Brain microvascular endothelial cell (primary cell): Measurements from ENCODE around the gene EFHC1.
A peak's percentile ranks its signal among the peaks of the same experiment; 100 is the strongest.

Experiments
- DNase-seq: peaks from one replicate; pipeline ENCODE4 v3.0.0-alpha.2; 2020
- H3K27ac ChIP-seq: fragments of 250-450 bp; sonication (Bioruptor Pico); 2 replicates; pipeline ENCODE4 v1.5.1; 2020; ENCODE audit warnings: mild to moderate bottlenecking, moderate library complexity
- H3K27me3 ChIP-seq: fragments of 250-450 bp; sonication (Bioruptor Pico); replicated peaks from 2 replicates; pipeline ENCODE4 v1.5.1; 2020; ENCODE audit warnings: mild to moderate bottlenecking
- H3K36me3 ChIP-seq: fragments of 250-450 bp; sonication (Bioruptor Pico); replicated peaks from 2 replicates; pipeline ENCODE4 v1.5.1; 2020; ENCODE audit warnings: mild to moderate bottlenecking
- H3K4me3 ChIP-seq: 2 replicates; pipeline ENCODE4 v1.5.1; 2011; ENCODE audit warnings: low read depth, mild to moderate bottlenecking, control low read depth, low read length, moderate library complexity
- in situ Hi-C: cut with HindIII; loops from 2 replicates; pipeline ENCODE4 v1.10.0; 2017; ENCODE audit warnings: low sequenced_read_pairs, low pct_ligation_motif_present
- TF ChIP-seq, protein P1 (sequence below): IDR thresholded peaks from 2 replicates; pipeline ENCODE4 v1.5.1; 2011; ENCODE audit warnings: low read depth, mild to moderate bottlenecking, moderate library complexity, low read length, control low read depth, inconsistent platforms; ENCODE audit errors: missing control alignments

EFHC1 gene

DNA sequence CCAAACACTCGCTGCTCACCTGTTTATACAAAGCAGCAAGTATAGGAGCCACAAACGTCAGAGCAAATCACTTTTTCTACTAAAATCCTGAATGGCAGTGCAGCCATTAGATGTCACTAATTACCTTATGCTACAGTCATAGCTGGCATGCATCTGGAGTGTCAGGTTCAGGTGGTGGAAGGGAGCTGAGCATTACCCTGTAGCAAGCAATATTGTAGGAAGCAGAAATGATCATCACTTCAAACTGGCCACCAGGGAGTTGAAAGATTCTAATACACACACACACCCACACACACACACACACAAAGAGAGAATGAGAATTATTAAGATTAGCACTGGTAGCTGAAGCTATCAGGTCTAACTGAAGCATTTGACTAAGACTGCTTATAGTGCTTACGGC lies 75.8 kb downstream of the EFHC1 start:
- no peak for DNase-seq
- no peak overlapping the region for H3K4me3 ChIP-seq
- no peaks in the 10 kb centered on the region for H3K27me3 ChIP-seq
- H3K27ac ChIP-seq = no peak overlapping the region
- in situ Hi-C loops = no loop called here
- TF ChIP-seq, protein P1, sequence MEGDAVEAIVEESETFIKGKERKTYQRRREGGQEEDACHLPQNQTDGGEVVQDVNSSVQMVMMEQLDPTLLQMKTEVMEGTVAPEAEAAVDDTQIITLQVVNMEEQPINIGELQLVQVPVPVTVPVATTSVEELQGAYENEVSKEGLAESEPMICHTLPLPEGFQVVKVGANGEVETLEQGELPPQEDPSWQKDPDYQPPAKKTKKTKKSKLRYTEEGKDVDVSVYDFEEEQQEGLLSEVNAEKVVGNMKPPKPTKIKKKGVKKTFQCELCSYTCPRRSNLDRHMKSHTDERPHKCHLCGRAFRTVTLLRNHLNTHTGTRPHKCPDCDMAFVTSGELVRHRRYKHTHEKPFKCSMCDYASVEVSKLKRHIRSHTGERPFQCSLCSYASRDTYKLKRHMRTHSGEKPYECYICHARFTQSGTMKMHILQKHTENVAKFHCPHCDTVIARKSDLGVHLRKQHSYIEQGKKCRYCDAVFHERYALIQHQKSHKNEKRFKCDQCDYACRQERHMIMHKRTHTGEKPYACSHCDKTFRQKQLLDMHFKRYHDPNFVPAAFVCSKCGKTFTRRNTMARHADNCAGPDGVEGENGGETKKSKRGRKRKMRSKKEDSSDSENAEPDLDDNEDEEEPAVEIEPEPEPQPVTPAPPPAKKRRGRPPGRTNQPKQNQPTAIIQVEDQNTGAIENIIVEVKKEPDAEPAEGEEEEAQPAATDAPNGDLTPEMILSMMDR = no peak
- peaks cover 23% of the 10 kb centered on the region for H3K36me3 ChIP-seq

DNA sequence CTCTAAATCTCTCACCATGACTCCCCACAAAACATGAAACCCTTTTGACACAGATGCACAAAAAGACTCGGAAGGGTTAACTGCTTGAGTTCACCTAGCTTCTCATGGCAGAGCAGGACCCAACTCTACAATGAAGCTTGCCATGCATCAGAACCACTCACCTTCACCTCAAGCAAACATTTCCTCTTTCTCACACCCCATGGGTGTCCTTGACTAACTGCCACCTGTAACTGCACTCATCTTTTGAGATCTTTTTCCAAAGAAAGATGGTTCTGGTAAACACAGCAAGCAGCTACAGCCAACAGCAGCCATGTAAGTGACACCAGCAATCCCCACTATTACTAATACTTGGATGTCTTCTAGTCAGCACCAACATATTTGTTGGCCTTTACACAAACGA lies 76.5 kb downstream of the EFHC1 start:
- no peak for DNase-seq

DNA sequence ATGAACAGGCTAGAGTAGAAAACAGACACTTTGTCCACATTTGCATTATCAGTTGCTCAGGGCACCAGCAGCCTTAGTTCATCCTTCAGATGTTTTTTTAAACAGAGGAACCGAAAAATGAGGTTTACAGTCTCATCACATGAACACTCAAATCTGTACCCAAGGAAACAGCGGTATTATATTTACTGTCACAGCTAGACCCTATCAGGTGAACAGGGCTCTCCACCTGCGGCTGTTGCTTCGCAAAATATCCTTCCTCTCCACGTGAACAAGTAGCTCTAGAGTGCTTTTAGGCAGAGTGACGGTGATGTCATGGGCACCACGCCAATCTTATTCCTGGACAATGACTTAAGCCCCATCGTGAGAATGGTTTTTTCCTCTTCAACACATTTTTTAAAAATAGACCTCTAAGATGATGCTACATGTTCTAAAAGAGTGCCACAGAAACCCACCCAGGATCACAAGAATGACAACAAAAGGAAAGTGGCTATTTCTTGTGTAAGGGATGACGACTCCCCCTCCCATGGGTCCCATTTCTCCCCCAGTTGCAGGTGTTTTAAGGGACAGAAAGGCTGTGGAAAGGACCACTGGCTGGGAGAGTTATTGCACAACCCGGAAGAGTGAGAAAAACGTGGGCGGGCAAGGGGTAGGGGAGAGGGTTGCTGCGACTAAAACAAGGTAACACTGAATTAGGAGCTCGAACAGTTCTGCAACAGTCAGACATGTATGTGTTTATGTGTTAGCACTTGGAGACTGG lies 77.7 kb downstream of the EFHC1 start:
- in situ Hi-C loops = no loop called here
- TF ChIP-seq, protein P1 = no peak
- H3K27ac ChIP-seq = peak overlapping the region; percentile 6
- H3K36me3 ChIP-seq = peaks cover 42% of the 10 kb centered on the region
- no peak overlapping the region for H3K4me3 ChIP-seq
- no peak for DNase-seq
- H3K27me3 ChIP-seq = no peaks in the 10 kb centered on the region

More for the DNA sequence above, 76.5 kb downstream of the EFHC1 start:
- Histone ChIP-seq H3K27ac (no peak overlapping the region), H3K36me3 (peaks cover 30% of the 10 kb centered on the region), H3K4me3 (no peak overlapping the region), H3K27me3 (no peaks in the 10 kb centered on the region)
- TF ChIP-seq, protein P1 = no peak
- in situ Hi-C loops = no loop called here

GRCh38 chr6:52498538-52499017 lies 78.4 kb downstream of the EFHC1 start:
- H3K36me3 ChIP-seq = peaks cover 47% of the 10 kb centered on the region
- in situ Hi-C loops = no loop called here
- no peak overlapping the region for H3K4me3 ChIP-seq
- TF ChIP-seq, protein P1 = no peak
- peak overlapping the region; percentile 24 for H3K27ac ChIP-seq
- DNase-seq = no peak
- no peaks in the 10 kb centered on the region for H3K27me3 ChIP-seq

GRCh38 chr6:52499026-52499425 lies 78.9 kb downstream of the EFHC1 start:
- Histone ChIP-seq H3K27ac (peak overlapping the region; percentile 24), H3K27me3 (no peaks in the 10 kb centered on the region), H3K4me3 (no peak overlapping the region), H3K36me3 (peaks cover 51% of the 10 kb centered on the region)
- DNase-seq = no peak
- TF ChIP-seq, protein P1 = no peak
- in situ Hi-C loops = no loop called here
